Activated CD8-positive, alpha-beta T cell treated with anti-CD3 and anti-CD28 coated beads for 36 hours (primary cell): Measurements from ENCODE around the gene ZNF664. TPM values are rescaled to one million over a fixed set of nuclear protein-coding genes. Genes with fewer than 3 reads are reported as not detected.
"Not testable (repeated sequence)": the region's sequence is repeated elsewhere in the genome, so short reads cannot be mapped to it uniquely, and the experiment has no call there.

Source experiments
- ATAC-seq: fragments of 200-7000 bp; cut with Tn5 transposase; one replicate; pipeline ENCODE4 v1.10.0; 2021; ENCODE audit warnings: mild to moderate bottlenecking, moderate library complexity
- CTCF ChIA-PET: fragments of 350-600 bp; sonication (Branson Sonifier 250); formaldehyde crosslinking; loops from one replicate; lab custom pipeline; 2021; ENCODE audit warnings: antibody characterized with exemption; lab: Charles Lee
- POLR2A ChIA-PET: fragments of 350-600 bp; sonication (Branson Sonifier 250); formaldehyde crosslinking; loops from one replicate; lab custom pipeline; 2021; ENCODE audit warnings: antibody characterized with exemption; lab: Charles Lee
- DNase-seq: peaks from one replicate; pipeline ENCODE4 v3.0.0-alpha.2; 2020
- H3K27ac Mint-ChIP-seq: one replicate; pipeline ENCODE4 v1.8.0; 2021; ENCODE audit warnings: mild to moderate bottlenecking, mixed read lengths
- H3K27me3 Mint-ChIP-seq: one replicate; pipeline ENCODE4 v1.8.0; 2021; ENCODE audit warnings: mixed read lengths
- H3K36me3 Mint-ChIP-seq: one replicate; pipeline ENCODE4 v1.8.0; 2021; ENCODE audit warnings: low read depth, mixed read lengths
- H3K4me1 Mint-ChIP-seq: one replicate; pipeline ENCODE4 v1.8.0; 2021; ENCODE audit warnings: low read depth, mixed read lengths
- H3K4me3 Mint-ChIP-seq: one replicate; pipeline ENCODE4 v1.8.0; 2021; ENCODE audit warnings: mild to moderate bottlenecking, moderate library complexity, mixed read lengths
- H3K9me3 Mint-ChIP-seq: one replicate; pipeline ENCODE4 v1.8.0; 2021; ENCODE audit warnings: mixed read lengths
- CTCF ChIP-seq: fragments of 200-600 bp; IDR thresholded peaks from one replicate; pipeline ENCODE4 v1.8.0; 2022; ENCODE audit warnings: antibody characterized with exemption, mild to moderate bottlenecking
- intact Hi-C: fragments of 100-400 bp; cut with micrococcal nuclease; formaldehyde crosslinking; loops from one replicate; pipeline ENCODE4 v1.10.0; 2022
- total RNA-seq, 2 experiments: library from RNA; stranded (reverse); gene quantifications; one replicate each; pipeline ENCODE4 v1.2.3, GENCODE V29; 2021

The ZNF664 gene
- total RNA-seq, 2 experiments from 2014 or later: 52.9 to 53.4 TPM

- peaks cover 12% of the 10 kb centered on the region for H3K36me3 Mint-ChIP-seq
- H3K27me3 Mint-ChIP-seq: no peaks in the 10 kb centered on the region
- TF ChIP-seq CTCF: no peak
- DNase-seq: no peak
- CTCF ChIA-PET: interaction anchor here (1.0 kb wide), 1 partner anchor 89 kb away, joined by 4 read pairs; no protein-coding TSS in a partner anchor
- POLR2A ChIA-PET: no interaction called here
- no peak for ATAC-seq
- no peak overlapping the region for H3K4me3 Mint-ChIP-seq
- peaks cover 4% of the 10 kb centered on the region for H3K4me1 Mint-ChIP-seq
- no peak overlapping the region for H3K27ac Mint-ChIP-seq
- no peaks in the 10 kb centered on the region for H3K9me3 Mint-ChIP-seq
- intact Hi-C loops: no loop called here
These were observed 29.2 kb upstream of the ZNF664 start for GRCh38 chr12:123943816-123944215.

- Mint-ChIP-seq H3K9me3 (no peaks in the 10 kb centered on the region), H3K4me1 (no peaks in the 10 kb centered on the region), H3K4me3 (no peak overlapping the region), H3K27ac (no peak overlapping the region), H3K27me3 (no peaks in the 10 kb centered on the region), H3K36me3 (peaks cover 12% of the 10 kb centered on the region)
- intact Hi-C loops: no loop called here
- DNase-seq (no peak), ATAC-seq (no peak)
- ChIA-PET POLR2A (interaction anchor here (0.6 kb wide), 1 partner anchor 10 kb away, joined by 4 read pairs; no protein-coding TSS in a partner anchor), CTCF (interaction anchor here (1.0 kb wide), 1 partner anchor 88 kb away, joined by 4 read pairs; no protein-coding TSS in a partner anchor)
- TF ChIP-seq CTCF: no peak
These were observed 28.3 kb upstream of the ZNF664 start for GRCh38 chr12:123944696-123945095.

GRCh38 chr12:123945287-123946151 lies 27.5 kb upstream of the ZNF664 start:
- Mint-ChIP-seq H3K9me3 (no peaks in the 10 kb centered on the region), H3K27ac (no peak overlapping the region), H3K4me3 (no peak overlapping the region), H3K36me3 (peaks cover 12% of the 10 kb centered on the region), H3K27me3 (no peaks in the 10 kb centered on the region), H3K4me1 (no peaks in the 10 kb centered on the region)
- no peak for ATAC-seq
- intact Hi-C loops: no loop called here
- DNase-seq: no peak
- TF ChIP-seq CTCF: no peak
- ChIA-PET POLR2A (no interaction called here), CTCF (interaction anchor here (1.0 kb wide), 1 partner anchor 15 kb away, joined by 3 read pairs; no protein-coding TSS in a partner anchor)

GRCh38 chr12:123946152-123946515 lies 26.9 kb upstream of the ZNF664 start:
- H3K36me3 Mint-ChIP-seq: peaks cover 12% of the 10 kb centered on the region
- POLR2A ChIA-PET: no interaction called here
- TF ChIP-seq CTCF: no peak
- H3K4me3 Mint-ChIP-seq: no peak overlapping the region
- intact Hi-C loops: no loop called here
- no peaks in the 10 kb centered on the region for H3K27me3 Mint-ChIP-seq
- no peaks in the 10 kb centered on the region for H3K9me3 Mint-ChIP-seq
- CTCF ChIA-PET: interaction anchor here (1.0 kb wide), 1 partner anchor 15 kb away, joined by 3 read pairs; no protein-coding TSS in a partner anchor
- no peak for ATAC-seq
- no peak overlapping the region for H3K27ac Mint-ChIP-seq
- DNase-seq: no peak
- H3K4me1 Mint-ChIP-seq: no peaks in the 10 kb centered on the region

- CTCF ChIA-PET, DNase-seq, ATAC-seq, intact Hi-C loops, H3K4me3 Mint-ChIP-seq, POLR2A ChIA-PET, H3K27me3 Mint-ChIP-seq, H3K4me1 Mint-ChIP-seq, H3K36me3 Mint-ChIP-seq, H3K27ac Mint-ChIP-seq, H3K9me3 Mint-ChIP-seq: not testable (repeated sequence)
These were observed 26.2 kb upstream of the ZNF664 start for GRCh38 chr12:123946516-123947505.

- ATAC-seq, CTCF ChIA-PET, H3K4me1 Mint-ChIP-seq, POLR2A ChIA-PET, H3K27me3 Mint-ChIP-seq, H3K4me3 Mint-ChIP-seq, H3K27ac Mint-ChIP-seq, intact Hi-C loops, H3K36me3 Mint-ChIP-seq, H3K9me3 Mint-ChIP-seq, DNase-seq: not testable (repeated sequence)
These were observed 25.5 kb upstream of the ZNF664 start for GRCh38 chr12:123947531-123947930.
